ENCODE measurements around the gene FXR1.
"Not testable (repeated sequence)": the region's sequence is repeated elsewhere in the genome, so short reads cannot be mapped to it uniquely, and the experiment has no call there.

Gene FXR1

DNA sequence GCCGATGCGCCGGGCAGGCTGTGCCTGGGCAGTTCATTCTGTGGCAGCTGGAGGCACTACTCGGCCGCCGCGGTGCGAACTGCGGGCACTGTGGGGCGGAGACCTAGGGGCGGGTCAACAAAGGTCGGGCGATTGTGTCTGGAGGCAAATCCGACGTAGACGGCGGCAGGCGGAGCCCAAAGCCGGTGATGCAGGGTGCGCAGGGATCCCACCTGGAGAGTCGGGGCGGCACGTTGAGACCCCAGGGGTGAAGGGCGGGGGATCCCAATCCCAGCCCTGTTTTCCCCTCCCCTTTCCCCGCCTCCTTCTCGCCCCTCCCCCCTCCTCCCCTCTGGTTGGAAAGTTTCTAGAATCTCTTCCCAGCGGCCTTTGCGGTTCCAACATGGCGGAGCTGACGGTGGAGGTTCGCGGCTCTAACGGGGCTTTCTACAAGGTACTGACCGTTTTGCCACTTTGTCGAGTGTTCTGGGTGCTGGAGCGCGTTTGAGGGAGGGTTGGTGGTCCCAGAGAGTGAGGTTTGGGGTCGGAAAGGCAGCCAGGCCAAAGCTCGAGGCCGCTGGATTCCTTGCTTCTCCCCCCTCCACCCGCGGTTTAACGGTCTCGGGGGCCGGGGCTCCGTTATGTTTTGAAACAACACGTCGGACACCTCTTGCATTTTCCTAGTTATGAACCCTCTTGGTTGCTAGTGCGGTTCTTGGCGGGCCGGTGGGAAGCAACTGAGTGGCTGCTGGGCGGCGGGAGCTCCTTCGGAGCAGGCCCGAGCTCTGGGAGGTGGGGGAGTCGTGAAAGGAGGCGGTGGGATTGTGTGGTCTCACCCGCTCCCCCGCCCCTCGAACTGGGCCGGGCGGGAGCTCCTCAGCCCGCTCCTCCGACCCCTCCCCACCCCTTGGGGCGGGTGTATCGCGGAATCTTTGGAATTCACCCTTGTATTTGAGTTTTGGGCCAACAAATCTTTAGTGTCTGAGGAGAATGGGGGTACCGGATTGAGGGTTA is at the start of gene FXR1:
TSS of gene FXR1 (plus strand) at position 367 of the 993 bp plus-strand sequence. CDS start at position 383, 16 bp downstream.
- DNase-seq, result peak; percentile 83

- DNase-seq, result no peak
These were observed 42.3 kb upstream of the FXR1 start for GRCh38 chr3:180870008-180870699.

DNA sequence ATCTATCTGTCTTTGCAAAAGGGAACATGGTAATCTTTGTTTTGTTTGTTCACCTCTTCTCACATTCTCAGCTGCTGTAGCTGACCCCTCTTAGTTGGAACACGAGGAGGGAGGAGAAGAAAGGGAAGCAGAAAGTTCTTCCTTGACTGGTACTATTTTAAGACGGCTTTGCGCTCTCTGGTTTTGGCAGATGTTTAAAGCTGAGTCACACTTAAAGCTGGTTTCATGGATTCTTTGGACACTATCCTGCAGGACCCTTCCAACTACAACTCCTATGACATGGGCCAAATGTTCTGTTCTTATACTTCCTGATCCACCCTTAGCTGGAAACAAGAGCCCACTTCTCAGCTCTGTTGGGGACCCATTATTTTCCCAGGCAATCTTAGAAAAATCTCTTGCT is 40.6 kb upstream of the FXR1 start:
- DNase-seq, result no peak

GRCh38 chr3:180872430-180872829 is 40.0 kb upstream of the FXR1 start:
- DNase-seq, result not testable (repeated sequence)

- no peak for DNase-seq
These were observed 37.3 kb upstream of the FXR1 start for GRCh38 chr3:180875124-180875698.

GRCh38 chr3:180881065-180881801 is 31.2 kb upstream of the FXR1 start:
- DNase-seq, result no peak

- DNase-seq, result no peak
These were observed 30.4 kb upstream of the FXR1 start for GRCh38 chr3:180882115-180882514.

- no peak for DNase-seq
These were observed 23.4 kb upstream of the FXR1 start for GRCh38 chr3:180888992-180889560.

DNA sequence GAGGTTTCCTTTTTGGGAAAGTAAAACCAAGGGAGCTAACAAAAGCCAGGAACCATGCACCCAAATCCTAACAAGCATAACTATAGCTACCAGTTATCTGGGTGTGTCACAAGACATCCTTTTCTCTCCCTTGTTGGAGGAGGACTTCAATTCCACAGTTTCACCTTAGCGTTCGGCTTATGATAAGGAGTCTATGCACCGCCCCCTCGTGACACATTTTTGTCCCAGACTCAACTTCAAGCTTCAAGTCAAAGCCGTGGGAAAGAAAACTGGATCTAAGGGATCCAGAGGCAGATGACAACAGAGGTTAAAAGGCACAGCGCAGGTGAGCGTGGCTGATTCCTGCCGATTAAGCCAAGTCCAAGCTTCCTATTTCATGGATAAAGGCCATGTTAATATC is 13.9 kb upstream of the FXR1 start:
- DNase-seq, result no peak

DNA sequence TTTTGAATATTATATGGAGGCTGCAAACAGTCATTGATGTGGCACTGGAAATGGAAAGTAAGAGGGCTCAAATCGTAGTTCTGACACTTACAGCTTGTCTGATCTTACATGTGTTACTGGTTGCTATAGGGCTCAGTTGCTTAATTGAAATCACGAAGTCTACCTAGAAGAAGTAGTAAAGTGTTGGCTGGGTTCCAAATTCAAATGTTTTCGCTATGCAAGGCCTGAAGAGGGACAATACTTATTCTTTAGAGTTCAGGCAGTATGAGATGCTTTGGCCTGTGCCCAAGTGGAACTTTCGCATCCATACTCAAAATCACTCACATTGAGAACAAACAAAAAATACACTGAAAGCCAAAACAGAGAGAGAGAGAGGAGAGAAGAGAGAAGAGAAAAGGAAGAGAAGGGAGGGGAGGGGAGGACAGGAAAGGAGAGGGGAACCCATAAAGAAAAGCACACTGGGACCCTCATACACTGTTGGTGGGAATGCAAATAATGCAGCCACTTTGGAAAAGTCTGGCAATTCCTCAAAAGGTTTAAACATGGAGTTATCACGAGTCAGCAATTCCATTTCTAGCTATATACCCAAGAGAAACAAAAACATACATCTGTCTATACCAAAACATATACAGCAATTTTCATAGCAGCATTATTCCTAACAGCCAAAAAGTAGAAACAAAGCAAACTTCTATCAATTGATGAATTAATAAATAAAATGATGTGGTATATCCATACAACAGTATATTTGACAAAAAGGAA is 2.9 kb upstream of the FXR1 start:
- DNase-seq, result no peak

DNA sequence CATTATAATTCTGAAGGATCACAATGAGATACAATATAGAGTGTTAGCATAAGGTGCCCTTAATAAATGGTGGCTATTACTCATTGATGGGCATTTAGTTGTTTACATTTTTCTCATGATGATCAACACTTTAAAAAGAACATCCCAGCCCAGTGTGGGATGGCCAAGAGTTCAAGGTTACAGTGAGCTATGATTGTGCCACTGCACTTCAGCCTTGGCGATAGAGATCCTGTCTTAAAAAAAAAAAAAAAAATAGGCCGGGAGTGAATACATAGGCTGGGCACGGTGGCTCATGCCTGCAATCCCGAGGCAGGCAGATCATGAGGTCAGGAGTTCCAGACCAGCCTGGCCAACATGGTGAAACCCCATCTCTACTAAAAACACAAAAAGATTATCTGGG is 1.6 kb upstream of the FXR1 start:
- no peak for DNase-seq

DNA sequence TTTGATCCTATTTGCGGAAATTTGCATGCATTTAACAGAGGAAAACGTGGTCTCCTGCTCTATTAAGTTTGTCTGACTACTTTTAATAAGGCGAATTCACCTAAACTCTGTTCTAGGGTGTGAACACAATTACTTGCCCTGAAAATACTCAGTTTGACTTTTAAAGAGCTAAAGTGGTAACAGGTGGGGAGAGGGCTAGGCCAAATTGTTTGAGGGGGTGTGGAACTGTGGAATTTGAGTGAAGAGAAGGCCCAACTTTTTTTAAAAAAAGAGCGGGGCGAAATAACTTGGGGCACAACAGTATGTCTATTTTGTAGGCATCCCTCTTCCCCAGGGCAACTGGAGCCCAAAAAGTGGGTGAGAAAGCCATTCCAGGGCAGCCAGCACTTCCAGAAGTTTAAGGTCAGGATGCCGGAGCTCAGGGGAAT is 580 bp upstream of the FXR1 start:
- DNase-seq, result no peak

GRCh38 chr3:180913581-180914404 is 1.3 kb downstream of the FXR1 start:
- DNase-seq, result no peak

- no peak for DNase-seq
These were observed 6.1 kb downstream of the FXR1 start for GRCh38 chr3:180918542-180918941.

DNA sequence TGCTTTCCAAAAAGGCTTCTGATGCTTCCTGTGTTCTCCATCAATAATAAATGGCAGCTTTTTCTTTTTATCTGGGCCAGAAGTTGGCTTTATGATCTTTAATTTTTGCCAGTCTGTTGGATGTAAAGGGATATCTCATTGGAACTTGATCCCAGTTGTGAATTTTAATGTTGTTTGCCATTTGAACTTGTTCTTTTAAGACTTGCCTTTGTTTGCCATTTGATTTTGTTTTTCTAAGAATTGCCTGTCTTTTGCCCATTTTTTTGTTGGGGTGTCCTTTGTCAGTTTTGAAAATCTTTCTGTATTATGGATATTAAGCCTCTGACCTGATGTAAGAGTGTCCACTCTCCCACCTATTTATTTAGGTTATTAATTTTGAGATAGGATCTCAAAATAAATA is 9.8 kb downstream of the FXR1 start:
- DNase-seq, result no peak

GRCh38 chr3:180923561-180923960 is 11.1 kb downstream of the FXR1 start:
- DNase-seq, result no peak

- no peak for DNase-seq
These were observed 14.1 kb downstream of the FXR1 start for GRCh38 chr3:180926526-180926925.

DNA sequence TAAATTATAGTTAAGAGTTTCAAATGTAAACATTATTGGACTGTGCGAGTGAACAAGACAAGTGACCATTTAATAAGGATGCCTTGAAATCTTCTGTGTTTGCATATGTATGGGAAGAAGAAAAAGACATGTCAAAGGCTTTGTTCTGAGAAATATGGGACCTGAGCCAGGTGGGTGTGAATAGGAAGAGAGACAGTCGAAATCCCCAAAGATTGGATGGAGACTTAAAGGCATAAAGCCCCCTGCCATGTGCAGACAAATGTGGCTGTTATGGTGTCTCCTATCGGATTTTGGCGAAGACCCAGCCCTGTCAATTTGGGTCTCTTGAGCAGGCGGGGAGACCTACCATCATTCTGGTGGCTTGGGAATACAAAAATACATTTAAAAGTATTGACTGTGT is 16.9 kb downstream of the FXR1 start:
- no peak for DNase-seq

GRCh38 chr3:180930526-180930925 is 18.1 kb downstream of the FXR1 start:
- DNase-seq, result no peak

DNA sequence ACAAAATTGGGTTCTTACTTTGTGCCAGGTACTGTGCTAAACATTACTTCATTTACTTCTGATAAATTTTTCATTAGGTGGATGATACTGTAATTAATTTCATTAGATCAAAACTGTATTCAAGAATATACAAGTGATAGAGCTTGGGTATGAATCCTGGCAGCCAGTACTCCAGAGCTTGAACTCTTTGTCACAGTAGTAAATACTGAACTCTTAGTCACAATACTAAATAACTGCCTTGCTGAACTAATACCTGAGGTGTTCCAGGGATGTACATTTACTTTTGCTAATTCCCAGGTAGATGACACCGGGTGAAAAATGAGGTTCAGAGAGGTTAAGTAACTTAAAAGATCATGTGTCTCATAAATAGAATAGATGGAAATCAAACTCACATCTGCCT is 20.3 kb downstream of the FXR1 start:
- no peak for DNase-seq

- DNase-seq, result no peak
These were observed 22.2 kb downstream of the FXR1 start for GRCh38 chr3:180934638-180935037.

Measured in NCI-H1092 (cell line).